NCI-H69 (cell line): ENCODE measurements around the gene ABHD8.
"Not testable (repeated sequence)": the region's sequence is repeated elsewhere in the genome, so short reads cannot be mapped to it uniquely, and the experiment has no call there.

Experiments used
- DNase-seq: peaks from one replicate; lab custom pipeline; 2025; lab: John Stamatoyannopoulos, UW

Gene ABHD8

GRCh38 chr19:17296976-17297375 is 6.2 kb downstream of the ABHD8 start:
- DNase-seq: no peak

GRCh38 chr19:17296273-17296672 is 7.0 kb downstream of the ABHD8 start:
- DNase-seq: peak; percentile 32

- not testable (repeated sequence) for DNase-seq
Measured at GRCh38 chr19:17295551-17295950, 7.7 kb downstream of the ABHD8 start.

- peak; percentile 61 for DNase-seq
Measured at GRCh38 chr19:17294051-17294891, 9.0 kb downstream of the ABHD8 start.

- no peak for DNase-seq
Measured at GRCh38 chr19:17293605-17294004, 9.6 kb downstream of the ABHD8 start.

- DNase-seq: peak; percentile 90
Measured at GRCh38 chr19:17292301-17293074, 10.7 kb downstream of the ABHD8 start.

- peak; percentile 55 for DNase-seq
Measured at GRCh38 chr19:17289489-17289888, 13.7 kb downstream of the ABHD8 start.

- no peak for DNase-seq
Measured at GRCh38 chr19:17286752-17287151, 16.5 kb downstream of the ABHD8 start.

- DNase-seq: no peak
Measured at GRCh38 chr19:17286263-17286662, 17.0 kb downstream of the ABHD8 start.

- no peak for DNase-seq
Measured at GRCh38 chr19:17285415-17286135, 17.6 kb downstream of the ABHD8 start.

GRCh38 chr19:17283504-17283996 is 19.7 kb downstream of the ABHD8 start:
- DNase-seq: no peak

- peak; percentile 94 for DNase-seq
Measured at GRCh38 chr19:17282488-17283125, 20.6 kb downstream of the ABHD8 start.

- DNase-seq: peak; percentile 51
Measured at GRCh38 chr19:17281391-17282304, 21.6 kb downstream of the ABHD8 start, which contains the start of gene ANKLE1. Gene ANKLE1 (plus strand): TSS chr19:17281901. CDS start chr19:17281921, 20 bp downstream.

- DNase-seq: no peak
Measured at GRCh38 chr19:17279436-17279835, 23.8 kb downstream of the ABHD8 start.

- DNase-seq: no peak
Measured at GRCh38 chr19:17275441-17276175, 27.6 kb downstream of the ABHD8 start.

- not testable (repeated sequence) for DNase-seq
Measured at GRCh38 chr19:17274892-17275291, 28.3 kb downstream of the ABHD8 start.

- no peak for DNase-seq
Measured at GRCh38 chr19:17268754-17269153, 34.5 kb downstream of the ABHD8 start.

GRCh38 chr19:17266975-17267788 is 36.0 kb downstream of the ABHD8 start, which contains the start of gene BABAM1:
Gene BABAM1 (plus strand): TSS chr19:17267443. CDS start chr19:17268807, 1,364 bp downstream.
- peak; percentile 100 for DNase-seq

- DNase-seq: peak; percentile 80
Measured at GRCh38 chr19:17266589-17266974, 36.6 kb downstream of the ABHD8 start.
